Activated B cell treated with CpG ODN at 0.5 μM for 24 hours (primary cell): ENCODE results near the gene HIBADH. TPM values are rescaled to one million over a fixed set of nuclear protein-coding genes. Genes with fewer than 3 reads are reported as not detected.

Experiments
- ATAC-seq: fragments of 200-7000 bp; cut with Tn5 transposase; one replicate; pipeline ENCODE4 v1.10.0; 2021; ENCODE audit warnings: low read depth, mild to moderate bottlenecking, moderate library complexity
- CTCF ChIA-PET: fragments of 350-600 bp; sonication (Branson Sonifier 250); formaldehyde crosslinking; loops from one replicate; lab custom pipeline; 2021; ENCODE audit warnings: antibody characterized with exemption; lab: Charles Lee
- POLR2A ChIA-PET: fragments of 350-600 bp; sonication (Branson Sonifier 250); formaldehyde crosslinking; loops from one replicate; lab custom pipeline; 2021; ENCODE audit warnings: antibody characterized with exemption; lab: Charles Lee
- DNase-seq: peaks from one replicate; pipeline ENCODE4 v3.0.0; 2022
- H3K27ac Mint-ChIP-seq: one replicate; pipeline ENCODE4 v1.8.0; 2020; ENCODE audit warnings: mixed read lengths
- H3K27me3 Mint-ChIP-seq: one replicate; pipeline ENCODE4 v1.8.0; 2021; ENCODE audit warnings: mixed read lengths
- H3K36me3 Mint-ChIP-seq: one replicate; pipeline ENCODE4 v1.8.0; 2021; ENCODE audit warnings: low read depth, mixed read lengths
- H3K4me1 Mint-ChIP-seq: one replicate; pipeline ENCODE4 v1.8.0; 2021; ENCODE audit warnings: mixed read lengths
- H3K4me3 Mint-ChIP-seq: one replicate; pipeline ENCODE4 v1.8.0; 2020; ENCODE audit warnings: mild to moderate bottlenecking, mixed read lengths
- H3K9me3 Mint-ChIP-seq: one replicate; pipeline ENCODE4 v1.8.0; 2020; ENCODE audit warnings: mixed read lengths
- intact Hi-C: fragments of 100-400 bp; cut with micrococcal nuclease; formaldehyde crosslinking; loops from one replicate; pipeline ENCODE4 v1.15.1; 2024
- total RNA-seq: library from RNA; stranded (reverse); gene quantifications from 2 replicates; pipeline ENCODE4 v1.2.3, GENCODE V29; 2022
- TF ChIP-seq, protein P1 (sequence below): fragments of 200-600 bp; IDR thresholded peaks from one replicate; pipeline ENCODE4 v1.8.0; 2022; ENCODE audit warnings: antibody characterized with exemption, mild to moderate bottlenecking

The HIBADH gene
- total RNA-seq, 1 donor from 2014 or later, result 9.8 TPM

DNA sequence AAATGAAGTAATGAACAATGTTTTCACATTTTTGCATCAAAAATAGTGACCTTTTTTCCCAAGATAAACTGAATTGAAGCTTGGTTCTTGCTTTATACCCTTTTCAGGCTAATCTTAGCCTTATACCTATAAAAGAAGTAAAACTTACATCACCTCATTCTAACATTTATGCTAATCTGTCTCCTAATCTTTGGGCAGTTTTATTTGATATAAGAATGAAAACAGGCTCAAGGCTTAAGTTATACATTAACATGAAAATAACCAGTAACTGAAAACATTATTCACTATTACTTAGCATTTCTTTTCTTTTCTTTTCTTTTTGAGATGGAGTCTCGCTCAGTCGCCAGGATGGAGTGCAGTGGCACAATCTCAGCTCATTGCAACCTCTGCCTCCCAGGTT lies 113.1 kb downstream of the HIBADH start:
- no peak for ATAC-seq
- Mint-ChIP-seq H3K27ac (no peak overlapping the region), H3K36me3 (no peaks in the 10 kb centered on the region), H3K9me3 (no peaks in the 10 kb centered on the region), H3K4me3 (no peak overlapping the region), H3K27me3 (no peaks in the 10 kb centered on the region), H3K4me1 (no peaks in the 10 kb centered on the region)
- DNase-seq, result no peak
- intact Hi-C loops, result no loop called here
- CTCF ChIA-PET, result no interaction called here
- POLR2A ChIA-PET, result no interaction called here
- TF ChIP-seq, protein P1, sequence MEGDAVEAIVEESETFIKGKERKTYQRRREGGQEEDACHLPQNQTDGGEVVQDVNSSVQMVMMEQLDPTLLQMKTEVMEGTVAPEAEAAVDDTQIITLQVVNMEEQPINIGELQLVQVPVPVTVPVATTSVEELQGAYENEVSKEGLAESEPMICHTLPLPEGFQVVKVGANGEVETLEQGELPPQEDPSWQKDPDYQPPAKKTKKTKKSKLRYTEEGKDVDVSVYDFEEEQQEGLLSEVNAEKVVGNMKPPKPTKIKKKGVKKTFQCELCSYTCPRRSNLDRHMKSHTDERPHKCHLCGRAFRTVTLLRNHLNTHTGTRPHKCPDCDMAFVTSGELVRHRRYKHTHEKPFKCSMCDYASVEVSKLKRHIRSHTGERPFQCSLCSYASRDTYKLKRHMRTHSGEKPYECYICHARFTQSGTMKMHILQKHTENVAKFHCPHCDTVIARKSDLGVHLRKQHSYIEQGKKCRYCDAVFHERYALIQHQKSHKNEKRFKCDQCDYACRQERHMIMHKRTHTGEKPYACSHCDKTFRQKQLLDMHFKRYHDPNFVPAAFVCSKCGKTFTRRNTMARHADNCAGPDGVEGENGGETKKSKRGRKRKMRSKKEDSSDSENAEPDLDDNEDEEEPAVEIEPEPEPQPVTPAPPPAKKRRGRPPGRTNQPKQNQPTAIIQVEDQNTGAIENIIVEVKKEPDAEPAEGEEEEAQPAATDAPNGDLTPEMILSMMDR, result no peak

DNA sequence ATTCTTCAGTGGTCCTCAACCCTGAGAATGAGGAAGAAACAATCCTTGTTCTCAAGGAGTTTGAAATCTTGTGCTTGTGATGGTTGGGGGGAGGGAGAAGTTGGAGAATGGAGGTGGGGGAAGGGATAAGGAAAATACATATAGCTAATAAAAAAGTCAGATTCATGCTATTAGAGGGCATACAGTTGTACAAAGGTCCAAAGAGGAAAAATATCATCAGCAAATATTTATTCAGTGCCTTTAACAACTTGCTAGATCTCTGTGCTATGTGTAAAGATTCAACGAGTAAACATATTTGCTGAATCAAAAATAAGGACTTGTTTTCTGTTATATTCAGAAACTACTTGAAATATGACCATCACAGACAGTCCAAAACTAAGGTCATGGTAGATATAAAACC lies 114.4 kb downstream of the HIBADH start:
- TF ChIP-seq, protein P1, result no peak
- ATAC-seq (no peak), DNase-seq (no peak)
- H3K9me3 Mint-ChIP-seq, result no peaks in the 10 kb centered on the region
- H3K27me3 Mint-ChIP-seq, result no peaks in the 10 kb centered on the region
- H3K4me3 Mint-ChIP-seq, result no peak overlapping the region
- POLR2A ChIA-PET, result no interaction called here
- CTCF ChIA-PET, result no interaction called here
- no peaks in the 10 kb centered on the region for H3K4me1 Mint-ChIP-seq
- no peak overlapping the region for H3K27ac Mint-ChIP-seq
- intact Hi-C loops, result no loop called here
- H3K36me3 Mint-ChIP-seq, result no peaks in the 10 kb centered on the region

DNA sequence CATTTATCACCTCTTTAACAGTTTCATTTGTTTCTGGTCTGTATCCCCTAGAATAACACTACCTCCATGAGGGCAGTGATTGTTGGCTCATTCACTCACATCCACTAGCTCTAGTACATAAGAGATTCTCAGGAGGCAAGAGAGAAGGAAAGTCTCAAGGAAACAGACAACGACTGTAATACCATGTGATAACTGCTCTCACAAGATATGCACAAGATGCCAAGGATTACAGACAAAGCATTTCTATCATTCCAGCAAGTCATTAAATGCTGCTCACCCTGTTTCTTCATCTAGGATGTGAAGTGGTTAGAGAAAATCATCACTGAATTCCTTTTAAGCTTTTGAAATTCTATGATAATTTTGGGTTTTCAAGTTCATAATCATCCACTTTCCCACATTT lies 115.3 kb downstream of the HIBADH start:
- ChIA-PET POLR2A (no interaction called here), CTCF (no interaction called here)
- intact Hi-C loops, result no loop called here
- Mint-ChIP-seq H3K36me3 (peaks cover 8% of the 10 kb centered on the region), H3K9me3 (no peaks in the 10 kb centered on the region), H3K4me1 (no peaks in the 10 kb centered on the region), H3K4me3 (no peak overlapping the region), H3K27me3 (no peaks in the 10 kb centered on the region), H3K27ac (no peak overlapping the region)
- TF ChIP-seq, protein P1, result no peak
- DNase-seq (no peak), ATAC-seq (no peak)

DNA sequence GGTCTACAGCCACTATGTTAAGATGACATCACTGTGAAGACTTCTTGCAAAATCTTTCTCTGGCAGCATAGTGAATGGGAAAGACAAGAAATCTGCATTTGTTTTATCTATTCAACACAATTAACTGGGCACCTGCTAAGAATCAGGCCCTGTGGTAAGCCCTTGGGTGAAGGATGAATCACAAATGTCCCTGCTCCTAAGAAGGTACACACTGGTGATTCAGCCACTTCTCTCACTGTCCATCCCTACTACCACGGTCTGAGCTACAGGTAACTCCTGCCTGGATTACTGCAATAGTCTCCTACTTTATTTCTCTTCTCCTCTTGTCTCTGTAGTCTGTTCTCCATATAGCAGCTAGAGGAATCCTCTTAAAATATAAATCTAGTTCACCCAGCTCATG lies 116.1 kb downstream of the HIBADH start:
- intact Hi-C loops, result no loop called here
- POLR2A ChIA-PET, result no interaction called here
- peaks cover under 1% of the 10 kb centered on the region for H3K9me3 Mint-ChIP-seq
- no peak for DNase-seq
- H3K36me3 Mint-ChIP-seq, result peaks cover 13% of the 10 kb centered on the region
- ATAC-seq, result no peak
- H3K27me3 Mint-ChIP-seq, result no peaks in the 10 kb centered on the region
- no peak overlapping the region for H3K27ac Mint-ChIP-seq
- no peak overlapping the region for H3K4me3 Mint-ChIP-seq
- TF ChIP-seq, protein P1, result no peak
- H3K4me1 Mint-ChIP-seq, result no peaks in the 10 kb centered on the region
- CTCF ChIA-PET, result no interaction called here

DNA sequence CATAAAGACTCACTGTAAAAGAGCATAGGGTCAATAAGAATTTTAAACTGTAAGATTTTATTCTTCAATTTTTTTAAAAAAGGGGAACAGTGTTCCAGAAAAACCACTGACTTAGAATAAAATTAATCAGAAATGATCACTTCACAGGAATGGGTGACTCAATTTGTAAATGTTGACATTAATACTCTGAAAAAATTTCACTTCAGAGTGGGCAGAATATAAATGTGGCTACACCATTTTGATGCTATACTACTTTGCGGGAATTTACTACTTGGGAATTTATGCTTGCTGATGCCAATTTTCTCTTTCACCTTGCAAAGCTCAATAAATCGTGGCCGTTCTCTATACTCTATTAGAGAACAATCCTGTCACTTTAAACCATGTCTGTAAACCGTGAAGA lies 126.9 kb downstream of the HIBADH start:
- Mint-ChIP-seq H3K4me3 (no peak overlapping the region), H3K27me3 (no peaks in the 10 kb centered on the region), H3K9me3 (no peaks in the 10 kb centered on the region), H3K4me1 (no peaks in the 10 kb centered on the region), H3K27ac (no peak overlapping the region), H3K36me3 (peaks cover 30% of the 10 kb centered on the region)
- no peak for ATAC-seq
- DNase-seq, result no peak
- ChIA-PET POLR2A (no interaction called here), CTCF (no interaction called here)
- intact Hi-C loops, result no loop called here
- TF ChIP-seq, protein P1, result no peak
